8988T (cell line): Measurements from ENCODE around the gene ART5.
"Not testable (repeated sequence)": the region's sequence is repeated elsewhere in the genome, so short reads cannot be mapped to it uniquely, and the experiment has no call there.

Experiments used
- DNase-seq: peaks from one replicate; pipeline ENCODE4 v3.0.0; 2011

ART5 gene

GRCh38 chr11:3616721-3617460 is 24.9 kb downstream of the ART5 start:
- DNase-seq = no peak

- DNase-seq = no peak
Measured at GRCh38 chr11:3615998-3616397, 25.8 kb downstream of the ART5 start.

- no peak for DNase-seq
Measured at GRCh38 chr11:3614742-3615171, 27.0 kb downstream of the ART5 start.

- DNase-seq = no peak
Measured at GRCh38 chr11:3613998-3614741, 27.6 kb downstream of the ART5 start.

GRCh38 chr11:3611976-3612678 is 29.7 kb downstream of the ART5 start:
- no peak for DNase-seq

GRCh38 chr11:3610846-3611245 is 30.9 kb downstream of the ART5 start:
- no peak for DNase-seq

- no peak for DNase-seq
Measured at GRCh38 chr11:3609416-3610265, 32.2 kb downstream of the ART5 start.

- DNase-seq = no peak
Measured at GRCh38 chr11:3605771-3606203, 36.0 kb downstream of the ART5 start.

GRCh38 chr11:3605283-3605662 is 36.5 kb downstream of the ART5 start:
- no peak for DNase-seq

GRCh38 chr11:3604167-3604566 is 37.6 kb downstream of the ART5 start:
- no peak for DNase-seq

- DNase-seq = not testable (repeated sequence)
Measured at GRCh38 chr11:3600201-3600600, 41.6 kb downstream of the ART5 start.

- DNase-seq = not testable (repeated sequence)
Measured at GRCh38 chr11:3597743-3598142, 44.0 kb downstream of the ART5 start.

GRCh38 chr11:3591326-3591725 is 50.5 kb downstream of the ART5 start:
- not testable (repeated sequence) for DNase-seq

- DNase-seq = not testable (repeated sequence)
Measured at GRCh38 chr11:3590193-3590592, 51.6 kb downstream of the ART5 start.

GRCh38 chr11:3588776-3589175 is 53.0 kb downstream of the ART5 start:
- not testable (repeated sequence) for DNase-seq
